WTC11 (cell line): ENCODE measurements around the gene FILIP1L.

Source experiments
- ESRRA ChIP-seq: sonication (generic); formaldehyde crosslinking; IDR thresholded peaks from 2 replicates; pipeline ENCODE4 v1.8.1; 2022; ENCODE audit warnings: mild to moderate bottlenecking, missing genetic modification reagents, borderline replicate concordance
- IRF2 ChIP-seq: sonication (generic); formaldehyde crosslinking; IDR thresholded peaks from 2 replicates; pipeline ENCODE4 v1.8.0; 2022; ENCODE audit warnings: low read depth, missing genetic modification reagents, borderline replicate concordance
- NR3C1 ChIP-seq: sonication (generic); formaldehyde crosslinking; conservative IDR thresholded peaks from 2 replicates; pipeline ENCODE4 v1.8.1; 2023; ENCODE audit warnings: low read depth, mild to moderate bottlenecking, missing genetic modification reagents
- SP1 ChIP-seq: sonication (generic); formaldehyde crosslinking; conservative IDR thresholded peaks from 2 replicates; pipeline ENCODE4 v1.8.1; 2022; ENCODE audit warnings: missing genetic modification reagents
- ZBTB21 ChIP-seq: sonication (generic); formaldehyde crosslinking; IDR thresholded peaks from 2 replicates; pipeline ENCODE4 v1.8.1; 2023; ENCODE audit warnings: mild to moderate bottlenecking, missing genetic modification reagents, borderline replicate concordance
- TF ChIP-seq, protein P1 (sequence below): sonication (generic); formaldehyde crosslinking; IDR thresholded peaks from 2 replicates; pipeline ENCODE4 v1.8.1; 2022; ENCODE audit warnings: mild to moderate bottlenecking, moderate library complexity, missing genetic modification reagents
- TF ChIP-seq, protein P2 (sequence below): fragments of 200-600 bp; IDR thresholded peaks from 2 replicates; pipeline ENCODE4 v1.8.0; 2022; ENCODE audit warnings: antibody characterized with exemption

DNA sequence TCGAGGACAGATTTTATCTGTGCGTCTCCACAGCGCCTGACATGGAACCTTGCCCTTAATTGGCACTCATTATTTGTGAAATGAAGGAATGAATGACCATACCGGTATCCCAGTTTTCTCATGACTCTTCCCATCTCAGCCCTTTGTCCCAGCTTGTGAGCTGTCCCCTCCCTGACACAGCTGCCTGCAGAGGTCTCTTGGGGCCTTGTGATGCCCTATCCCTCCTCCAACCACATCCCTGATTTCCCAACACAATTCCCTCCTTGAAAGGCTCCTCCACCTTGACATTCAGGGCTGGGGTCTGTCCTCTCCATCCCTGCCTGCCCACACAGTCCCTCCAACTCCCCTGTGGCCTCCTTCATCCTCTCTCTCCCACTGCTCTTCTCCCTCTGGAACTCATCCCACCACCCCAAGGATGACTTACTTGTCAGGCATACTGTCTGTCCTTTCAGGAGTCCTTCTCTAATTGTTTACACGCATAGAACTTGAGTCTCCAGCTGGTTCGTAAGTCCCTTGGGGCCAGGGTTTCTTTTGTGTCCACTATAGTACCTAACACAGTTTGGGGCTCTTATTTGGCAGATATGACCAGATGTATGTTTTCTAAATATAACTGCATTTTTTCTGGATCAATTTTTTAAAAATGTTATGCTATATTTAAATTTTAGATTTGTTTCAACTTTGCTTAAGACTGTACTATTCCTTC lies 35.6 kb upstream of the FILIP1L start:
- TF ChIP-seq, protein P1, sequence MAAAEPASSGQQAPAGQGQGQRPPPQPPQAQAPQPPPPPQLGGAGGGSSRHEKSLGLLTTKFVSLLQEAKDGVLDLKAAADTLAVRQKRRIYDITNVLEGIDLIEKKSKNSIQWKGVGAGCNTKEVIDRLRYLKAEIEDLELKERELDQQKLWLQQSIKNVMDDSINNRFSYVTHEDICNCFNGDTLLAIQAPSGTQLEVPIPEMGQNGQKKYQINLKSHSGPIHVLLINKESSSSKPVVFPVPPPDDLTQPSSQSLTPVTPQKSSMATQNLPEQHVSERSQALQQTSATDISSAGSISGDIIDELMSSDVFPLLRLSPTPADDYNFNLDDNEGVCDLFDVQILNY (CRISPR knock-in tag), result no peak
- TF ChIP-seq, protein P2, sequence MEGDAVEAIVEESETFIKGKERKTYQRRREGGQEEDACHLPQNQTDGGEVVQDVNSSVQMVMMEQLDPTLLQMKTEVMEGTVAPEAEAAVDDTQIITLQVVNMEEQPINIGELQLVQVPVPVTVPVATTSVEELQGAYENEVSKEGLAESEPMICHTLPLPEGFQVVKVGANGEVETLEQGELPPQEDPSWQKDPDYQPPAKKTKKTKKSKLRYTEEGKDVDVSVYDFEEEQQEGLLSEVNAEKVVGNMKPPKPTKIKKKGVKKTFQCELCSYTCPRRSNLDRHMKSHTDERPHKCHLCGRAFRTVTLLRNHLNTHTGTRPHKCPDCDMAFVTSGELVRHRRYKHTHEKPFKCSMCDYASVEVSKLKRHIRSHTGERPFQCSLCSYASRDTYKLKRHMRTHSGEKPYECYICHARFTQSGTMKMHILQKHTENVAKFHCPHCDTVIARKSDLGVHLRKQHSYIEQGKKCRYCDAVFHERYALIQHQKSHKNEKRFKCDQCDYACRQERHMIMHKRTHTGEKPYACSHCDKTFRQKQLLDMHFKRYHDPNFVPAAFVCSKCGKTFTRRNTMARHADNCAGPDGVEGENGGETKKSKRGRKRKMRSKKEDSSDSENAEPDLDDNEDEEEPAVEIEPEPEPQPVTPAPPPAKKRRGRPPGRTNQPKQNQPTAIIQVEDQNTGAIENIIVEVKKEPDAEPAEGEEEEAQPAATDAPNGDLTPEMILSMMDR, result no peak
- TF ChIP-seq SP1 (CRISPR knock-in tag), result no peak
- no peak for TF ChIP-seq ESRRA
- no peak for TF ChIP-seq ZBTB21
- TF ChIP-seq NR3C1 (CRISPR knock-in tag), result no peak
- no peak for TF ChIP-seq IRF2 (CRISPR knock-in tag)
